Kidney (tissue), 14 donors: ENCODE data around the gene ITSN2. TPM values are rescaled to one million over a fixed set of nuclear protein-coding genes. Genes with fewer than 3 reads are reported as not detected.
"Not testable (repeated sequence)": the region's sequence is repeated elsewhere in the genome, so short reads cannot be mapped to it uniquely, and the experiment has no call there.

Experiments
- DNase-seq, 5 donors: peaks; one replicate each; pipeline ENCODE4 v3.0.0-alpha.2; 2013 to 2020
- FAIRE-seq: peaks from 2 replicates; lab custom pipeline; 2012; peaks lifted over from hg19 to GRCh38; lab: Jason Lieb, UNC
- H3K27ac ChIP-seq, 2 donors: one replicate each; pipeline ENCODE4 v1.7.0; 2013; ENCODE audit warnings: low read depth in 2 of 2, low read length in 2 of 2, inconsistent platforms in 1 of 2
- H3K27me3 ChIP-seq: one replicate; pipeline ENCODE4 v1.7.1; 2013; ENCODE audit warnings: low read length, inconsistent platforms; ENCODE audit not compliant: control insufficient read depth, insufficient read depth
- H3K36me3 ChIP-seq, 3 donors: one replicate each; pipeline versions ENCODE4 v1.7.0 to v1.7.1; 2013; ENCODE audit warnings: low read length in 3 of 3, control low read depth in 1 of 3, inconsistent platforms in 1 of 3; ENCODE audit not compliant: insufficient read depth in 3 of 3, control insufficient read depth in 2 of 3
- H3K4me1 ChIP-seq, 3 donors: one replicate each; pipeline versions ENCODE4 v1.7.0 to v1.7.1; 2013; ENCODE audit warnings: low read length in 3 of 3, inconsistent platforms in 1 of 3, low read depth in 1 of 3; ENCODE audit not compliant: control insufficient read depth in 2 of 3, insufficient read depth in 2 of 3
- H3K4me3 ChIP-seq, 3 donors: one replicate each; pipeline versions ENCODE4 v1.7.0 to v1.8.1; 2013; ENCODE audit warnings: low read length in 3 of 3, control low read depth in 1 of 3, inconsistent platforms in 1 of 3
- H3K9ac ChIP-seq, 3 donors: one replicate each; pipeline versions ENCODE4 v1.7.0 to v1.7.1; 2013; ENCODE audit warnings: low read length in 3 of 3, control low read depth in 1 of 3, inconsistent platforms in 1 of 3
- H3K9me3 ChIP-seq, 3 donors: one replicate each; pipeline versions ENCODE4 v1.7.0 to v1.7.1; 2013; ENCODE audit warnings: low read length in 3 of 3, control low read depth in 1 of 3, inconsistent platforms in 1 of 3; ENCODE audit not compliant: control insufficient read depth in 2 of 3, insufficient read depth in 1 of 3
- CTCF ChIP-seq: IDR thresholded peaks from 3 replicates; pipeline ENCODE4 v1.5.1; 2012; ENCODE audit warnings: mild to moderate bottlenecking, moderate library complexity, borderline replicate concordance; ENCODE audit not compliant: insufficient read depth; ENCODE audit errors: extremely low read depth
- intact Hi-C: fragments of 100-400 bp; cut with DNase I; formaldehyde crosslinking; loops from one replicate; pipeline ENCODE4 v1.11.1; 2022
- polyA plus RNA-seq: library from polyadenylated mRNA; stranded (reverse); fragments of 350-450 nt; fragmentation: Illumina TruSeq; extraction: RNeasy Lipid Tissue Mini Kit (QIAGEN cat#74804); gene quantifications from one replicate; pipeline ENCODE4 v1.2.3, GENCODE V29; 2014; ENCODE audit warnings: low read depth, low replicate concordance; ENCODE audit not compliant: insufficient read depth
- total RNA-seq: library from RNA; stranded (reverse); fragmentation: NEBNext Ultra II Directional; extraction: Animal tissue kit (Norgen Biotek cat#: 25700); gene quantifications from one replicate; pipeline ENCODE4 v1.2.1, GENCODE V29; 2021
- donor health status: control.
- donor health status: control.
- donor health status: control.
- donor health status: control.
- donor health status: control.
- donor health status: DM: yes; HTN: yes; CAD: no.
- donor health status: Normal renal cell carcinoma (clear cell type).

Gene ITSN2
- total and polyA plus RNA-seq, 2 donors from 2014 or later, result 20.1 to 72.8 TPM

GRCh38 chr2:24342110-24342910 lies 18.0 kb downstream of the ITSN2 start:
- Histone ChIP-seq H3K9ac (no peak overlapping the region), H3K4me1 (peaks cover 0 to 8% (median 0%) of the 10 kb centered on the region in 3 donors), H3K9me3 (no peaks in the 10 kb centered on the region), H3K36me3 (no peaks in the 10 kb centered on the region), H3K27ac (no peak overlapping the region), H3K4me3 (no peak overlapping the region), H3K27me3 (no peaks in the 10 kb centered on the region)
- TF ChIP-seq CTCF, result no peak
- intact Hi-C loops, result no loop called here
- no peak for DNase-seq
- FAIRE-seq, result no peak

GRCh38 chr2:24339856-24340262 lies 20.5 kb downstream of the ITSN2 start:
- Histone ChIP-seq H3K4me1 (peaks cover 0 to 9% (median 0%) of the 10 kb centered on the region in 3 donors), H3K27me3 (no peaks in the 10 kb centered on the region), H3K36me3 (no peaks in the 10 kb centered on the region), H3K4me3 (no peak overlapping the region), H3K9ac (no peak overlapping the region), H3K9me3 (no peaks in the 10 kb centered on the region), H3K27ac (no peak overlapping the region)
- no peak for TF ChIP-seq CTCF
- DNase-seq (no peak), FAIRE-seq (no peak)
- intact Hi-C loops, result no loop called here

- DNase-seq, H3K36me3 ChIP-seq, FAIRE-seq, H3K4me1 ChIP-seq, intact Hi-C loops, H3K9ac ChIP-seq, H3K27ac ChIP-seq, H3K9me3 ChIP-seq, H3K4me3 ChIP-seq, H3K27me3 ChIP-seq: not testable (repeated sequence)
Observed at GRCh38 chr2:24339098-24339497, 21.2 kb downstream of the ITSN2 start.

GRCh38 chr2:24337890-24338289 lies 22.4 kb downstream of the ITSN2 start:
- peaks cover 0 to 5% (median 0%) of the 10 kb centered on the region in 3 donors for H3K4me1 ChIP-seq
- intact Hi-C loops, result no loop called here
- H3K9me3 ChIP-seq, result no peaks in the 10 kb centered on the region

More at GRCh38 chr2:24337890-24338289, 22.4 kb downstream of the ITSN2 start:
- Histone ChIP-seq H3K27ac (no peak overlapping the region), H3K36me3 (no peaks in the 10 kb centered on the region), H3K9ac (no peak overlapping the region), H3K4me3 (no peak overlapping the region), H3K27me3 (no peaks in the 10 kb centered on the region)
- DNase-seq (no peak), FAIRE-seq (no peak)
- TF ChIP-seq CTCF, result no peak
